ENCODE data around the gene ADGRF3. TPM values are rescaled to one million over a fixed set of nuclear protein-coding genes. Genes with fewer than 3 reads are reported as not detected.

The ADGRF3 gene
- total RNA-seq, 1 donor from 2014 or later: 0.49 TPM

DNA sequence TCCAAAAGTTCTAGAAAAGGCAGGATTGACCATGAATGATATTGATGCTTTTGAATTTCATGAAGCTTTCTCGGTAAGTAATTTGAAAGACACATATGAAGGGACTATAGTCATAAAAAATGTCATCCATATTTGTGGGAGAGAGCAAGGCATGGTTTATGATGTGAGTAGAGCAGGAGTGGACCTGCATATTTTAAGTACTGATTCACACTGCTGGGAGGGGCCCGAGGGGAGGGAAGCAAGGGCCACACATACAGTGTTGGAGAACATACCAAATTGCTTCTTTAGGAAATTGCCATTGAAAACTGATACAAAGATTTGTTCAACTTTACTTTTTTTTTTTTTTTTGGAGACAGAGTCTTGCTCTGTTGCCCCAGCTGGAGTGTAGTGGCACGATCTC is 62.5 kb downstream of the ADGRF3 start:
- Histone ChIP-seq H3K4me1 (no peaks in the 10 kb centered on the region), H3K27me3 (no peaks in the 10 kb centered on the region), H3K9me3 (no peaks in the 10 kb centered on the region), H3K36me3 (peaks cover 0 to 81% of the 10 kb centered on the region in 2 donors), H3K4me3 (no peak overlapping the region), H3K27ac (no peak overlapping the region)
- TF ChIP-seq POLR2AphosphoS5 (IDR thresholded peaks at IDR 0.05; ENCODE audit: insufficient read depth in 1 of 2, low read depth in 1 of 2) (no peak), CTCF (IDR thresholded peaks at IDR 0.05) (no peak), POLR2A (IDR thresholded peaks at IDR 0.05) (no peak)
- DNase-seq (ENCODE audit: extremely low spot score in 2 of 2): no peak
- intact Hi-C loops (cut with DNase I): no loop called here

DNA sequence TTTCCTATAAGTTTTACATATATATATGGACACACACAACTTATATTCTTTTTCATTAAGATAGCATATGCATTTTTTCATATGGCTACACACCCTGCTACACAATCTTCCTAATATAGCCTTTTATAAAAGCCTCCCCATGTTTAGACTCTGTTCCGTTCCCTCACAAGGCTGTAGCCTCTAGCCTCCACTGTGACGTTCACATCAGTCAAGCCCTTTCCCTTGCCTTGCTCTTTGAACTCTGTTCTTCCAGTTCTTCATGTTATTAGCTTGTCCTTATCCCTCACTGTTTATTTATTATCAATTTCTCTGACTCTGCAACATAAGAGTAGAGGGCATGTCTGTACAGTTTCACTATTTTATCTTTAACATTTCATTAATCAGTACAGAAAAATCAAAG is 63.0 kb downstream of the ADGRF3 start:
- no peak overlapping the region for H3K4me3 ChIP-seq
- no peak for TF ChIP-seq POLR2AphosphoS5 (IDR thresholded peaks at IDR 0.05; ENCODE audit: insufficient read depth in 1 of 2, low read depth in 1 of 2)
- no peak for TF ChIP-seq POLR2A (IDR thresholded peaks at IDR 0.05)
- no peak for TF ChIP-seq CTCF (IDR thresholded peaks at IDR 0.05)
- no peak for DNase-seq (ENCODE audit: extremely low spot score in 2 of 2)
- H3K27ac ChIP-seq: no peak overlapping the region
- no peaks in the 10 kb centered on the region for H3K4me1 ChIP-seq
- H3K9me3 ChIP-seq: no peaks in the 10 kb centered on the region
- H3K27me3 ChIP-seq: no peaks in the 10 kb centered on the region
- intact Hi-C loops (cut with DNase I): no loop called here
- peaks cover 0 to 84% of the 10 kb centered on the region in 2 donors for H3K36me3 ChIP-seq

DNA sequence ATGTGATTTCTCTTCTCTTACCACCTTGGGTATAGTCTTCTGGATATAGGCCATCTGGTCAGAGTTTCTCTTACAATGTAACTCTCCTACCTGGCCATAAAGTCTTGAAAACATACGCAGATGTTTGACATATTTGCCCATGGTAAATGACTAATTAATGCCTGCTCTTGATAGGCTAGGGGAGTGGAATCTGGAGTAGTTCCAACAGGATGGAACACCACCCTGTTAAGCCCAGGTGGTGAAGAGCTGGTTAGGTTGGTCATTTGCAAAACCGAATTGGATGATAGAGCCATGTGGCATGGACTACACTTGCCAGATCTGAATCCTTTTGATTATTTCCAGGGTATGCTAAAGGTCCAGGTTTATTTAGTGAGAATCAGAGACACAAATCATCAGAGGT is 65.4 kb downstream of the ADGRF3 start:
- Histone ChIP-seq H3K4me3 (no peak overlapping the region), H3K4me1 (no peaks in the 10 kb centered on the region), H3K27me3 (no peaks in the 10 kb centered on the region), H3K27ac (no peak overlapping the region), H3K9me3 (no peaks in the 10 kb centered on the region), H3K36me3 (peaks cover 0 to 80% of the 10 kb centered on the region in 2 donors)
- intact Hi-C loops (cut with DNase I): no loop called here
- TF ChIP-seq POLR2AphosphoS5 (IDR thresholded peaks at IDR 0.05; ENCODE audit: insufficient read depth in 1 of 2, low read depth in 1 of 2) (no peak), POLR2A (IDR thresholded peaks at IDR 0.05) (no peak), CTCF (IDR thresholded peaks at IDR 0.05) (no peak)
- DNase-seq (ENCODE audit: extremely low spot score in 2 of 2): no peak

GRCh38 chr2:26279886-26280285 is 66.7 kb downstream of the ADGRF3 start:
- peaks cover 0 to 69% of the 10 kb centered on the region in 2 donors for H3K36me3 ChIP-seq
- no peak overlapping the region for H3K27ac ChIP-seq
- no peaks in the 10 kb centered on the region for H3K9me3 ChIP-seq
- DNase-seq (ENCODE audit: extremely low spot score in 2 of 2): no peak
- no peak for TF ChIP-seq POLR2AphosphoS5 (IDR thresholded peaks at IDR 0.05; ENCODE audit: insufficient read depth in 1 of 2, low read depth in 1 of 2)
- TF ChIP-seq CTCF (IDR thresholded peaks at IDR 0.05): no peak
- no peak for TF ChIP-seq POLR2A (IDR thresholded peaks at IDR 0.05)
- H3K4me1 ChIP-seq: peaks cover 8% of the 10 kb centered on the region
- H3K4me3 ChIP-seq: no peak overlapping the region
- no peaks in the 10 kb centered on the region for H3K27me3 ChIP-seq
- intact Hi-C loops (cut with DNase I): no loop called here

- intact Hi-C loops (cut with DNase I): no loop called here
- no peak overlapping the region for H3K27ac ChIP-seq
These were observed 69.9 kb downstream of the ADGRF3 start for GRCh38 chr2:26276484-26277227.

More at GRCh38 chr2:26276484-26277227, 69.9 kb downstream of the ADGRF3 start:
- H3K4me1 ChIP-seq: peaks cover 31% of the 10 kb centered on the region
- no peak for DNase-seq (ENCODE audit: extremely low spot score in 2 of 2)
- H3K36me3 ChIP-seq: peaks cover 0 to 43% of the 10 kb centered on the region in 2 donors
- no peak for TF ChIP-seq POLR2A (IDR thresholded peaks at IDR 0.05)
- no peak for TF ChIP-seq POLR2AphosphoS5 (IDR thresholded peaks at IDR 0.05; ENCODE audit: insufficient read depth in 1 of 2, low read depth in 1 of 2)
- no peak for TF ChIP-seq CTCF (IDR thresholded peaks at IDR 0.05)
- no peaks in the 10 kb centered on the region for H3K27me3 ChIP-seq
- H3K9me3 ChIP-seq: no peaks in the 10 kb centered on the region
- no peak overlapping the region for H3K4me3 ChIP-seq
